Renal cortex interstitium (tissue), 11 donors: ENCODE results near the gene NEU1. TPM values are rescaled to one million over a fixed set of nuclear protein-coding genes. Genes with fewer than 3 reads are reported as not detected.
"Not testable (repeated sequence)": the region's sequence is repeated elsewhere in the genome, so short reads cannot be mapped to it uniquely, and the experiment has no call there.

ENCODE experiments used
- DNase-seq, 11 donors: peaks; one replicate each; pipeline ENCODE4 v3.0.0-alpha.2; 2013; ENCODE audit warnings: low read depth in 9 of 11, low spot score in 4 of 11; ENCODE audit errors: extremely low read depth in 1 of 11
- polyA plus RNA-seq, 3 donors: library from polyadenylated mRNA; unstranded; fragments of 120-200 nt; gene quantifications; one replicate each; pipeline ENCODE4 v1.2.1, GENCODE V29; 2013; ENCODE audit not compliant: insufficient read length in 3 of 3

The NEU1 gene
- polyA plus RNA-seq, 3 donors = 74.6 to 79.3 (median 78.1) TPM

DNA sequence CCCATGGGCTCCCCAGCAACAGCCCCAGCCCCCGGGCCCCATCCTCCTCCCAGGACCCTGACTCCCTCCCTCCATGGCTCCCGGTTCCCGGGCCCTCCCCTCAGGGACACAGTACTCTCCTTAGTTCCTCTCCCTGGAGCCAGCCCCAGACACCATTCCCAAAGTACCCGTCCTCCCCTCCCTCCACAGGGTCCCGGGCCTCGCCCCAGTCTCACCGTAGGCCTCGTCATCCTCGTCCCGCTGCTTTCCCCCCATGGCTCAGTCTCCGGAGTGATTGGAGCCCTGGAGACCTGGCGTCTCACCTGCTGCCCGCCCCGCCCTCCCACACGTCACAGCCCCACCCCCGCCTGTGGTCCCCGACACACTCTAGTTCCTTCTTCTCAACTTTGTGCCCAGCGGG, 16.1 kb upstream of the NEU1 start, which contains the start of gene SLC44A4:
TSS of gene SLC44A4 (minus strand) at position 272 of the 400 bp plus-strand sequence. CDS start at position 255, 17 bp downstream.
- DNase-seq = no peak

DNA sequence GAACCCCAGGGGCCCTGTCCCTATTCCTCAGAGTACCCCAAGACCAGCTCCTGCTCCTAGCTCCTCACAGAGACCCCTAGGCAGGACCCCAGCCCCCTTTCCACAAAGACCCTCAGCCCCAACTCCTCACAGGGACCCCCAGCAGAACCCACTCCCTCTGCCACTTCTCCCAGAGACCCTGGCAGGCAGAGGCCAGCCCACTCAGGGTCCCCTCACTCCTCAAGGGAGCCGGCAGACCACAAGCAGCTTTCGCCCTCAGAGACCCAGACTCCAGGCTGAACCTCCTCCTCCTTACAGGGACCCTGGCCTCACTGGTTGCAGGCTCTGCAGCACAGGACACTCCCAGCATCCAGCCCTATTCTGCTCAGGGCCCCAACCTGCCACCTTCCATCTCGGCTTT, 15.6 kb upstream of the NEU1 start:
- DNase-seq = no peak

DNA sequence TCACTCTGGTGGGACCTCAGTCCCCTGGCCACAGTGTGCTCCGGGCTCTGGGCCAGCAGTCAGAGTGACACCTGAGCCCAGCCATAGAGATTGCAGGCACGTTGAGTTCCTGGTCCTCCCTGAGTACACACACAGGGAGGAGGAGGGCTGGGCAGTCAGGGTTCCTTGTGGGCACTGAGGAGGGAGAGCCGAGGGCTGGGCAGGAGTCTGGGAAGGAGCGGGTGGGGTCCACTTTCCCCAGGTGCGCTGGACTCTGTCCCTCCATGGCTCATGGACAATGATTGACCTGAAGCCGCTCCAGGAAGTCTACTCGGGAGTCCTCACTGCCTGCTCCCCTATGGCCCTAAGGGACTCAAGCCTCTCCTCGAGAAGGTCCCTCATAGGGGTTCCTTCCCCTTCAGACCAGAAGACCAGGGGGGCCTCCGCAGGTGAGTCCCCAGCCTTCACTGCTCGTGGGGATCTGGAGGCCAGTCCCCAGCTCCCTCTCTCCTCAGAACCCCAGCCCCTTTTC, 15.1 kb upstream of the NEU1 start:
- no peak for DNase-seq

DNA sequence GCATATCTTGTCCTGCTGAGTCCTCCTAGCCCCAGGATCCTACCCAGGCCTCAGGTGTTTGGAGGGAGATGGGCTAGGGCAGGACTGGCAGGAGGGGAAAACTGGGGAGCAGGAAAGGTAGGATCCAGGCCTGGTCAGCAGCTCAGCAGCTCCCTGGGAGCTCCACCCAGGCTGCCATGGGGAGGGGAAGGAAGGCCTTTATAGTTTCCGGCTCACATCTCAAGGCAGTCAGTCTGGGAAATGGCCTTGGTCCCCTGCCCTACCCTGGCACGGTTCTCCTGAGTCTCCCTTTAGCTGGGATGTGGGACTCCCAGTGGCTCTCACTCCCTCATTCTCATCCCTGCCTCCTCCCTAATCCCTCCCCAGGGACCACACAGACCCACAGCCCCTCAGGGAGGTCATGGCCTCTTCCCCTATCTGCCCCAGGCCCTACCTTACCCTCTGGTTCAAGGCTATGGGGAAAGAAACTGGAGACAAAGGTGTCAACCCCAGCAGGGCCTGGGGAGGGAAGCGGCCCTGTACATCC, 14.6 kb upstream of the NEU1 start:
- DNase-seq = no peak

DNA sequence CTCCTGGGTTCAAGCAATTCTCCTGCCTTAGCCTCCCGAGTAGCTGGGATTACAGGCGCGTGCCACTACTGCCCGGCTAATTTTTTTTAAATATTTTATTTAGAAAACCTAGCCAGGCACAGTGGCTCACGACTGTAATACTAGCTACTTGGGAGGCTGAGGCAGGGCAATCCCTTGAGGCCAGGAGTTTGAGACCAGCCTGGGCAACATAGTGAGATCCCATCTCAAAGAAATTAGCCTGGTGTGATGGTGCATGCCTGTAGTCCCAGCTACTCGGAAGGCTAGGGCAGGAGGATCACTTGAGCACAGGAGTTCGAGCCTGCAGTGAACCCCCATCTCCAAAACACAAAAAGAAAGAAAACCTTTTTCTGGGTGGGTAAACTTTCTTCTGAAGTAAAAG, 13.7 kb upstream of the NEU1 start:
- DNase-seq = no peak

DNA sequence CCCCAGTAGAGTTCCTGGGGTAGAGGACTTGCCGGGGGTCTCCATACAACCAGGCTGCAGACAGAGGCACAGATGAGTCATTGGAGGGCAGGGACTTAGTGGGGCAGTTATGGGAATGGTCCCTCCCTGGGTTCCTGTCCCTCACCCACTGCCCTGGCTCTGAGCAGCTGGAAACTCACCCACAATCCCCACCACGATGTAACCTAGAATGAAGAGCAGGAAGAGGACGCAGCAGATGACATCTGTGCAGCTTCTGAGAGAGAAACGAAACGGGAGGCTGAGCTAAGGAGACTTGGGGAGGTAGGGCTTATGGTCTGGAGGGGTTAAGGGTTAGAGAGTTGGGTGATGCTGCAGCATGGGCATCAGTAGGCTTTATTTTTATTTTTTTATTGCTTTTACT, 13.3 kb upstream of the NEU1 start:
- no peak for DNase-seq

DNA sequence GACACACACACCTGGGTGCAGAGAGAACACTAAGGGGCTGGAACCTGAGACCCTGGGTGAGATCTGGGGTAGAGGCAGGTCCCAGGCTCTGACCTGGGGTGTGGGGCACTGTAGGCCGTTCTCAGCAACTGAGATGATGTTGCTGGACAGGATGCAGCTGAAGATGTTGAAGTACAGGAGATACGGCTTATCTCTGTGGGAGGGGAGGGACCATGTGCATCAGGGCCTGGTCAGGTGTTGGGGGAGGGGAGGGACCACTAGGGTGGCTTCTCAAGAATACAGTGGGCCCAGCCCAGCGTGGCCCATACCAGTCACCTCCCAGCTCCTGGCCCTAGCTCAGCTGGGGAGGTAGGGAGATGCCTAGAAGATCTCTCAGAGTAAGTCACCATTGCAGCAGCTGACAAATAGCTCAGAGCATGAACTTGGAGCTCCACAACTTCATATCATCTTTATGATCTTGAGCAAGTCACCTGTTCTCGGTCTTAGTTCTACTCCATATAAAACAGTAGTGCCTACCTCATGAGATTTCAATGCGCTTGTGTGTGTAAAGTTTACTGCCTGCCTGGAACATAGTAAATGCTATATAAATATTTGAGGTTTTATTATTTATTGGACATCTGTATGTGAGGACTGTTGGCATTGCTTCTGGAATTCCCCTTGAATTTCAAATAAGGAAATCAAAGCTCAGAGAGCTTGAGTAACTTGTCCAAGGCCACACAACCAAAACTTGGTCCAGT, 12.4 kb upstream of the NEU1 start:
- DNase-seq = no peak

DNA sequence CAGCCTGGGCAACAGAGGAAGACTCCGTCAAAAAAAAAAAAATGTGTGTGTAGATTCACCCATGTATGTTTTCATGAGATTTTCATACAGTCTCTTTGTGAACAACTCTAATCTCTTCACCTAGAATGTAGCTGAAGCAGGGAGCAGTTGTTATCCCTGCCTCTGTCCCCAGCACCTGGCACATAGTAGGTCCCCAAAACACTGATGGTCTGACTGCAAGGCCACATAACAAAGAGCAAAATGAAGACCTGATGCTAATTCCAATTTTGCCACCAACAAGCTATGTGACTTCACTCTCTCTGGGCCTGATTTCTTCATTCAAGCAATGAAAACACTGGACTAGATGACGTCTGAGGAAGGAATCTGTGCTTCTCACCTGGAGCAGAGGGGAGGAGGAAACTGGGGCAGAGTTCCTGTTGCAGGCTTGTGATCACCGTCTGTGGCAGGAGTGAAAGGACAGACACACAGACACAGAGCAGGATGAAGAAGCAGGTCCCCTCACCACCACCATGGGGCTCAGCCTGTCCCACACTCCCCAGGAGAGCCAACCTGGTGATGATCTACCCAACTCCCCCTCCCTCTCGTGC, 11.6 kb upstream of the NEU1 start:
- no peak for DNase-seq

DNA sequence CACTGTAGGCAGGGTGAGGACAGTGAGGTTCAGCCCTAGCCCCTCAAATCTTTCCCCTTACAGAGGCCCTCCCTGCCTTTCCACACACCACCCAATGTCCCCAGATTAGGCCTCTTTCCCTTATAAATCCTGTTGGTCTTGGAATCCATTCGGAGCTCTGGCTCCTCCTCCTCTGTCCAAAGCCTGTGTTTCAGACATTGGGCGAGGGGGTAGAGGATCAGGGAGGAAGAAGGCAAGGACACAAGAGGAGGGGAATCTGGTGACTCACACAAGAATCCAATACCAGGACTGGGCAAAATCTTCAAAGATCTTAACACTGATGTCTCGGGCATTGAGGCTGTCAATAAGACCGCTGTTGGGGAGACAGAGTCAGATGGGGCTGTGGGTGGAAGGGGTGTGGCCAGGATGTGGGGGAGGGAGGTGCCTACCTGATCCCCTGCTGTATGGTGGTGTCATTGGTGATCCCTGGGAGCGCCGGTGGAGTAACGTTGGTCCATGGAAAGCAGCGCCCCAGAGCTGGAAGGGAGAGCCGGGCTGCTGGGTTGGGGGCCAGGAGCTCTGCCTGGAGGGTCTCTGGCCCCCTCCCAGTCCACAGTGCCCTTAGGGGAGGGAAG, 8.5 kb upstream of the NEU1 start:
- no peak for DNase-seq

DNA sequence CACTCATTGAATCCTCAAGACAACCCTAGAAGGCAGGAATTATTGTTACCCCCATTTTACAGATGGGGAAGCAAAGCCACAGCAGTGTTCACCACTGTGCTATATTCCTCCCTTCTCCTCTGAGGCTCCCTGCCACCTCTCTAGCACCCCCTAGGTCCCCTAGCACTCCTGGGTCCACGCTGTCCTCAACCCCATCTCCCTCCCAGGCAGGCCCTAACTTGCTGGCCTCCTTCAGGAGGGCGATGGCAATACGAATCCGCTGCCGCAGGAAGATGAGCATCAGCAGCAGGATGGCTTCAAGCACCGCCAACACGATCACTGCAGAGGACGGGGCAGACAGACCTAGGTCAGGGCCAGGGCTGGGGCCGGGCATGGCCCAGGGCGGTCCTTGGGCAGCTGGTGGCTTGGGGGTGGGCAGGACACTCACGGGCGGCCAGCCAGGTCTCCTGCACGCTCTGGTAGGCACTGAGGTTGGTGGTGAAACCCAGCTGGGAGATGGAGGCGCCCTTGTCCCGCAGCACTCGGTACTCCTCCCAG, 7.8 kb upstream of the NEU1 start:
- no peak for DNase-seq

DNA sequence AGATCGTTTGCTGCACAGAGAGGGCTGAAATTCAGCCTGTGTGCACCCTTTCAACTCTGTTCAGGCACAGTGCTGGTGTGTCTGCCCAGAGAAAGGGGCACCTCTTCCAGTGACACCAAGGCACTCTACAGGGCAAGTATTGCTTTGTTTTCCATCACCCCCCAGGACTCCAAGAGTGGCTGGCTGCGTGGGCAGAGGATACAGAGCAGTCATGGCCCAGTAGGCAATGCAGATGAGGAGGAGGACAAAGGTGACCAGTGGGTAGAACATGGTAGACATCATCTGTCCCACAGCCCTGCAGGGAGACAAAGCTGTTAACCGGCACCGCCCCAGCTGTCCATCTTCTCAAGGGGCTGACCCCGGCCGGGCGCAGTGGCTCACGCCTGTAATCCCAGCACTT, 6.7 kb upstream of the NEU1 start:
- no peak for DNase-seq

DNA sequence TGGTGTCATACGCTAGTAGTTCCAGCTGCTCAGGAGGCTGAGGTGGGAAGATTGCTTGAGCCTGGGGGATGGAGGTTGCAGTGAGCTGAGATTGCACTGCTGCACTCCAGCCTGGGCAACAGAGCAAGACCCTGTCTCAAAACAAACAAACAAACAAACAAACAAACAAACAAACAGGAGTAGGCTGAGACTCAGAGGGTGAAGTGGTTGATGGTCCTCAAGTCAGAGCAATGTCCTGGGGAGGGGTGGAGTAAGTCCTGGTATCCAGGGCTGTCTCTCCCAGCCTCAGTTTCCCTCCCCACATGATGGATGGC, 6.0 kb upstream of the NEU1 start:
- not testable (repeated sequence) for DNase-seq

DNA sequence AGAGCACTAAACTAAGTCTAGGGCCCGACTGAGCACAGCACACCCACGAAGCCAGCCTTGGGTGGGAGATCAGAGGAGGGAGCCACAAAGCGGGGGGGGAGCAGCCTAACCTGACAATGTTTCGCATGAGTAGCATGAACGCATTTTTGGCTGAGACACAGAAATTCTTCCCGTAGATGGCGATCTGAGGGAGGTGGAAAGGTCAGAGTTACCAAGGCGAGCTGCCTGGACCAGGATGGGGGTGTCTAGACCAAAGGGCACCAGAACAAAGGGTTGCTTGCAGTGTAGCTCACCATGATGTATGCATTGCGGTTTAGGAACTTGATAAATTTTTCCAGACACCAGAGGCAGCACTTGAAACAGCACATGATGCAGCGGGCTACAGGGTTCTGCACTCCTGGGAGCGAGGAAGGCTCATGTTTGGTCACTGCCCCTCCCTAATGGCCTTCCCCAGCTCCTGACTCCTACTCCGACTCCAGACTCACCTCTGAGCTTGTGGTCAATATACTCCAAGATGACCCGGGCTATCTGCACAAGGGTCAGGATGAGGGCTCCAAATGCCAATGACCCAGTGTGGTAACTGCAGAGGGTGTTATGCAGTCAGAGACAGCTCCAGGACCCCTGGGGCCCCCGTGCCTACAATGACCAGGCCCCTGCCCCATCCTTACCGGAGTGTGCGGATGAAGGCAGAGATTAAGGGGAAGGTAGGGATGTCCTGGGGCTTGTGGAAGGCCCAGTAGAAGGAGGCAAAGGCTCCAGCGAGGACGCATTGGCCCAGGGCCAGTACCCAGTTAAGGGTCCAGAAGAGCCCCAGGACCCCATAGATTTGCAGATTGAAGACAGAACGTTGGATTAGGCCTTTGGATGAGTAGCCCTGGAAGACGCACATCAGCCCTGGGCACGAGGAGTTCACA, 2.8 kb upstream of the NEU1 start:
- DNase-seq = no peak

DNA sequence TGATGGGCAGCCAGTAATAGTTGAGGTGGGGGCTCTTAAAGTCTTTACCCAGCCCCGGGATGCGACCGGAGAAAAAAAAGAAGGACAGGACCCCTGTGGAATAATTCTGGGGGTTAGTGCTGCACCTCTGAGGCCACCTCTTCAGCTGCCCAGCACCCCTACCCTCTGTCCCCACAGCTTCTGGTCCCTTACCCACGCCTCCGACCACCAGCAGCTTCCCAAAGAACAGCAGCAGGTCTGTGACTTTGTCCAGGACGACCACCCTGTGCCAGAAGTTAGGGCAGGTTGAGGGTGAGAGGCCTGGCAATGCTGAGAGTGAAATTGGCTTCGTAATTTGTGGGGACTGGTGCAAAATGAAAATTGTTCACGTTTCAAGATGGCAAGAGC, 2.2 kb upstream of the NEU1 start:
- DNase-seq = no peak

DNA sequence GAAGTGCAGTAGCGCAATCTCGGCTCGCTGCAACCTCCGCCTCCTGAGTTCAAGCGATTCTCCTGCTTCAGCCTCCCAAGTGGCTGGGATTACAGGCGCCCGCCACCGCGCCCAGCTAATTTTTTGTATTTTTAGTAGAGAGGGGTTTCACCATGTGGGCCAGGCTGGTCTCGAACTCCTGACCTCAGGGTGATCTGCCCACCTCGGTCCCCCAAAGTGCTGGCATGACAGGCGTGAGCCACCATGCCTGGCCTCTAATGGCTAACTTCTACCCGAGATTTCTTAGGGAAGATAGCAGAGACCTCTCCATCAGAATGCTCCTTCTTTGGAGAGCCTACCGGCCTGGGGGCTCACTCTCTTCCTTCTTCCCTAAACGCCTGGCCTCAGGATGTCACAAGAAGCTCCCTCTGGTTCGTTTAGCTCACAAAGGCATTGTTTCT, 1.5 kb upstream of the NEU1 start:
- DNase-seq = not testable (repeated sequence)

DNA sequence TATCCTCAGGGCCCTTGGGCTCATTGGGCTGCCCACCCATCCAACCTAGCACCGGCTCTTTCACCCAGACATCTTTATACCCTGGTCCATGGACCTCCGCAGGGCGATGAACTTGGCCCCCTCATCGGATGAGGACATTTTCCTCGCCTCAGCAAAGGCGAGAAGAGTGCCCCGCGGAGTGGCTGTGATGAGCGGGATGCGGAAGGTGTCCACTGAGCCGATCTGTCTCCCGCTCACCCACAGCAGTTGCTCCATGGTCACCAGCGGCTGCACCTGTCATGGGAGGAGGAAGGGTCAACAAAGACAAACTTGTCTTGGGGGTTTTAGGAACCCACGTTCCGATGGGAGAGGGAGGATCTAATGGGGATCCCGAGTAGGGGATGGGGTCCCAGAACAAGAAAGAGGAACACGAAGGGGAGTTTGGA, 690 bp downstream of the NEU1 start:
- no peak for DNase-seq

DNA sequence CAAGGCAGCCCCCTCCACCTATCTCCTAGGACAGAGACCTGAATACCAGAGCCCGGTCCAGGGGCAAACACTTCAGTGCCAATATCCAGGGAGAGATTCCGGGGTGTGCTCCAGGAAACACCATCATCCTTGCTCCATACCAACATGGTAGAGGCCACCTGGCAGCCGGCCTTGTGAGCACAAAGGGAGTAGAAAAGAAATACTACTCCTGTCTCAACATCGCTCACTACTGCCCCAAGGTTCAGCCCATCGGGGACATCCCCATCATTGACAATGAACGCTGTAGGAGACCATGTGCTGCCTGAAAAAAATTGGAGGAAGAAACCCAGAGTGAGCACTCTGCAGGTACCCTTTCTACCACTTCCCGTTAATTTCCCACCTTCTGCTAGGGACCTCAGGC, 1.5 kb downstream of the NEU1 start:
- no peak for DNase-seq

DNA sequence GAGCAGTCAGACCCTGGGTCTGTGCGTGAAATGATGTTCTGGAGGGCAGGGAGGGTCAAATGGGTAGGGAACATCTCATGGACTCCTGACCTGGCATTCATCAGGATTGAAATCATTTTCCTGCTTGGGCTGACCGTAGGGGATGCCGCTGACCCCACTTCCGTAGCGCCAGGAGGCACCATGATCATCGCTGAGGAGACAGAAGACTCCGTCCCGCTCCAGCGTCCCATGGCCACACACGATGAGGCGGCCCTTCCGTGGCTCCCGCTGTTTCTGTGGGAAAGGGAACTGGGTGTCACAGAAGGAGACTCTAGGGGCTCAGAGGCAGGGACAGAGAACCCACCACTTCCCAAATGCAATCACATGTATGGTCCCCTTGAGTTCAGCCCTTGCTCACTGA, 2.3 kb downstream of the NEU1 start:
- DNase-seq = no peak

DNA sequence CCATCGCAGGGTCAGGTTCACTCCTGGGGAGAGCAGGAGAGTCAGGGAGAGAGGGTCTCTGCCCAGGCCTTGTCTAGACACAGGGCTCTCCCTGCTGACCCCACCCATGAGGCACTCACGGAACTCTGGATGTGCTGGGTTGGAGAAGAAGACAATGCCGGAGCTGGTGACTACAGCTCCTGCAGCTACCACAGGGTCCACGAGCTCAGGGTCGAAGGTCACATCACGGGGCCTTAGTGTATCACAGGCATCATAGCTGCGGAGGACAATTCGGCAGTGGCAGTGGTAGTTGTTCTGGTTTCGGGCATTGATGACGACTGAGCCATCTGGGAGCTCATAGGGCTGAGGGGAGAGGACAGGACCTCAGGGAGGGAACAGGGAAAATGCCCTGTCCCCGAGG, 2.7 kb downstream of the NEU1 start:
- DNase-seq = no peak
